Limb (tissue), 2 donors: ENCODE results near the gene LRMDA.

ENCODE experiments used
- DNase-seq, 2 donors: peaks; one replicate each; pipeline ENCODE4 v3.0.0-alpha.2; 2016; ENCODE audit errors: extremely low spot score in 2 of 2

Gene LRMDA

GRCh38 chr10:75418712-75419111 lies 12.7 kb upstream of the LRMDA start:
- DNase-seq, result no peak

- DNase-seq, result no peak
These were observed 8.5 kb upstream of the LRMDA start for GRCh38 chr10:75422913-75423312.

- DNase-seq, result no peak
These were observed 6.9 kb upstream of the LRMDA start for GRCh38 chr10:75424571-75424970.

- DNase-seq, result no peak
These were observed 5.9 kb upstream of the LRMDA start for GRCh38 chr10:75425291-75426079.

- no peak for DNase-seq
These were observed 4.5 kb upstream of the LRMDA start for GRCh38 chr10:75426880-75427279.

- no peak for DNase-seq
These were observed 3.5 kb upstream of the LRMDA start for GRCh38 chr10:75427951-75428350.

GRCh38 chr10:75428434-75429158 lies 2.8 kb upstream of the LRMDA start:
- DNase-seq, result no peak

GRCh38 chr10:75429159-75429827 lies 2.1 kb upstream of the LRMDA start:
- no peak for DNase-seq

- DNase-seq, result peak in 1 of 2 donors; percentile 43
These were observed 1.2 kb upstream of the LRMDA start for GRCh38 chr10:75430000-75430763.

- DNase-seq, result no peak
These were observed 752 bp downstream of the LRMDA start for GRCh38 chr10:75432176-75432575.

- no peak for DNase-seq
These were observed 1.3 kb downstream of the LRMDA start for GRCh38 chr10:75432763-75433162.

DNA sequence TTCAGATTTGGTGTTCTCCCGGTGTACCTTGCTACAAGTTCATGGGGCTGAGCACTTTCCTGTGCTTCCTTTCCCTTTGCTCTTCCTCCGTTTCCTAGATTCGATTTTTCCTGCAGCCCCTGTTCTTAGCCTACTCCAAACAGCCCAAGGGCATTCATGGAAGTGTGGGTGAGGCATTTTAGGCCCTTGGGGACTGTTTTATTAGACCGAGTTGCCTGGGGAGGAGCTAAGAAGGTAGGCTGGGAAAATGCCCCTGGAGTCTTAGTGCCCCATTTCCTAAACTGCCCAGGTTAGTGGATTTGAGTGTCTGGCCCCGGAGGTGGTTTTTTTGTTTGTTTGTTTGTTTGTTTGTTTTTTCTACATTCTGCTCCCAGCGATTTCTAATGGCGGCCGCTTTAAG lies 1.8 kb downstream of the LRMDA start:
- DNase-seq, result no peak

DNA sequence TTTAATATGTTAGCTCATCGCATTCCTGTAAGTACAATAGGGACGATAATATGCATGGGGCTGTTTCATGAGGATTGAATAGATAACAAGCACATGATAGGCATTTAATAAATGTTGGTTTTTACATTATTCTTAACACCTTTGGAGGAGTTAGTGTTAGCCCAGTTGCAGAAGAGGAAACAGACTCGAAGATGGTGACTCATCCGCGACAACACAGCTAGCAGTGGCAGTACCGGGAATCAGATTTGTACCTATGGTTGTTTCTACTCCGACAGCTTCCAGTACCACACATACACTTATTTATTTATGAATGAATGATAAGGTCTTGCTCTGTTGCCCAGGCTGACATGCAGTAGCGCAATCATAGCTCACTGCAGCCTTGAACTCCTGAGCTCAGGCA lies 2.9 kb downstream of the LRMDA start:
- no peak for DNase-seq

GRCh38 chr10:75435291-75435690 lies 3.9 kb downstream of the LRMDA start:
- no peak for DNase-seq

DNA sequence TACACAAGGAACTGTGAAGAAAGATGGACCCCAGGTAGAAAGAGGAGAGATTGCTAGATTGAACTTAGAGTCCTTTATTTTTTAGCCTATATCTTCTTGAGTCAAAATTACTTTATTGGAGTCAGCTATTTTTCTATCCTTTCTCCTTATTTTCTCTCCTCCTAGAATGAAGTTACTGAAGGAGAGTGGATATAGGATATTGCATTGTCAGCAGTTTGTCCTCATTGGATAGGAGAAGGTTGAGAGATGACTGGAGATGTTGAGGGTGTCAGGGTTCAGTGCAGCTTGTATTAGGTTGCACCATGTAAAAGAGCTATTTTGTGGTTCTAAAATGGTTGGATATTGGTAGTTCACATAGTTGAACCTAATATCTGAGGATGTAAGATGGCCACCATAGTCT lies 5.5 kb downstream of the LRMDA start:
- no peak for DNase-seq

GRCh38 chr10:75437693-75438092 lies 6.3 kb downstream of the LRMDA start:
- DNase-seq, result no peak

GRCh38 chr10:75438275-75438674 lies 6.9 kb downstream of the LRMDA start:
- no peak for DNase-seq

DNA sequence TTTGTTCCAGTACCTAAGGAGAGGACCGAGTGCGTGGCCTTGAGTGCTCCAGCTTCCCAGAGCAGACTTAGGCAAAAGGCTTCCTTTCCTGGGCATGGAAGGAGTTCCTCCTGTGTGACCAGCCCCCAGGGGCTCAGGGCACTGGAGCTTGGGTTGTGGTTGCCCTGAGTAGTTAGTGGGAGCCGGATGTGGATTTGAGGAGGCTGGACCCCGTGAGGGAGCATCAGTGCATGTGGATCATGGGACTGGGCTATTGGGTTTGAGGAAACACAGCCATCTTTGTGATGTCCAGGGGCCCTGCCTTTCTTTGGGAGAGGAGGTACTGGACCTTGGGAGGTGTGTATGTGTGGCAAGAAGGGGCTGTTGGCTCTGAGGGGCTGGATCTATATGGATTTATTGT lies 8.4 kb downstream of the LRMDA start:
- no peak for DNase-seq

- DNase-seq, result no peak
These were observed 8.9 kb downstream of the LRMDA start for GRCh38 chr10:75440271-75440793.

DNA sequence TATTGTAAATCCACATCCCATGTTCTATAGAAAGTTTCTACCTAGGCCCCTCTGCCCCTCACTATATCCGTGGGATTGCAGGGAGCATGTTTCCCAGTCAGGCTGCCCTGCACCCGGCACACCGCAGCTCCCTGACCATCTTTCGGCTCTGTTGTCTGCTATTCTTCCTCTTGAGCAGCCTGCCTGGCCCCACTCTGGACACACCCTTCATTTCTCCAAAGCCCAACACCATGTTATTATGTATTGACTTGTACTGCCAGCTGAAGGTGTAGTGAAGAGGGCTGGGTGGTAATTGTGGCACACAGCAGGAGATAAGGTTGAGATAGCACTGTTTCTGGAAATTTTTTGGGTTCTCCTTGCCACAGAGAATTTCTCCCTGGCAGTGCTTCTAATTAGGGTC lies 9.8 kb downstream of the LRMDA start:
- DNase-seq, result no peak

- DNase-seq, result no peak
These were observed 10.3 kb downstream of the LRMDA start for GRCh38 chr10:75441682-75442081.
